Measurements from ENCODE around the gene EMID1. TPM values are rescaled to one million over a fixed set of nuclear protein-coding genes. Genes with fewer than 3 reads are reported as not detected.

The EMID1 gene
- total RNA-seq, 3 donors from 2014 or later = 0.20 to 0.22 TPM; not detected in 1

DNA sequence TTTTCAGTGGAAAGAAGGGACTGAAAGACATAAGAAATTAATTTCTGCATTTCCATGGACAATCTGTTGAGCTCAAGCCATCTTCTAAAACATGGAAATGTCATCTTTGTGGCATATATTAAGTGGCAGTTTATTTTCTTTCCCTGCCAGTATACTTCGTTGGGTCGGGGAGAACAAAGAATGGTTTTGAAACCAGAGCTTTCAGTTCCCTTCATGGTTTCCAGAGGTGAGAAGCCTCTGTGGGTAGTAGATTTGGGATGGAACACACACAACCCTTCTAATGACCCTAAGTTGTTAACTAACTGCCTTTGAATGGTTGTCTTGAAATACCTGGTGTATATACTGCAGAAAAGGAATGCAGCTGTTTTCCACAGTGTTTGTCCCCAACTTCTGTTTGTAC, 83.1 kb downstream of the EMID1 start:
- H3K4me1 Mint-ChIP-seq (ENCODE audit: low read depth) = peaks cover 13% of the 10 kb centered on the region
- no peak for ATAC-seq
- H3K36me3 Mint-ChIP-seq (ENCODE audit: insufficient read depth) = peaks cover 53% of the 10 kb centered on the region
- no peaks in the 10 kb centered on the region for H3K9me3 Mint-ChIP-seq
- no peak overlapping the region for H3K4me3 Mint-ChIP-seq
- DNase-seq = no peak
- H3K27me3 Mint-ChIP-seq (ENCODE audit: low read depth) = no peaks in the 10 kb centered on the region

DNA sequence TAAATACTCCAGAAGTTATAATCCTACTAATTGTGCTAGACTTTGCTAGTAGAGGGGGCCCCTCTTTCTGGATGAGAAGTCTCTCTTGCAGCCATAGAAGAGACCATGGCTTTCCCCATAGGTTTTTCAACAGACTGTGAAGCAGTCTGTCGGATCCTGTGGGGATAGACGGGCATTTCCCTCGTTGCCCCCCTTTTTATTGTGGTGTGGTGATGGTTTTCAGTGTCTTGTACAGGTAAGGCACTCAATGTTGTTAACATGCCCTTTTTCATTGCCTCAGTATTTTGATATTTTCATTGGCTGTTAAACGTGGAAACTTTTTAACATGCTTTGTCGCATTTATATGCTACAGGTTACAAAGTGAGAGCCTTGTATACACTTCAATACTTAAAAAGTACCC, 84.4 kb downstream of the EMID1 start:
- Mint-ChIP-seq H3K4me3 (no peak overlapping the region), H3K27me3 (ENCODE audit: low read depth) (no peaks in the 10 kb centered on the region), H3K4me1 (ENCODE audit: low read depth) (peaks cover 13% of the 10 kb centered on the region), H3K9me3 (no peaks in the 10 kb centered on the region), H3K36me3 (ENCODE audit: insufficient read depth) (peaks cover 49% of the 10 kb centered on the region)
- ATAC-seq = no peak
- DNase-seq = no peak

DNA sequence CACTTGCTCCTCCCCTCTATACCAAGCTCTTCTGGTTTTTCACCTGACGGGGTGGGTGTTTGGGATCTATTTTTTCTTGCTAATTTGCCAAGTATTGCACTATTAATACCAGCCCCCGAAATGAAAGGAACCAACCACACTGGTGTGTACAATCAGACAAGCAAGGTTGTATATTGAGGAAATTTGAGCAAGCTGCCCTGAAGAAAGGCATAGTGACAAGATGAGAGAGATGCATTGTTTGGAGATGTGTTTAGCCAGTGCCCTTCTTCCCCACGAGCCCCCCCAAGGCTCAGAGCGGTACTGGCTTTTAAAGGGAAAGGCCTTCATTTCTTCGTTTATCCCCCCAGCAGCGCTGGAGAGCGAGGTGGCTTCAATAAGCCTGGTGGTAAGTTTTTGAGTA, 85.5 kb downstream of the EMID1 start:
- Mint-ChIP-seq H3K27me3 (ENCODE audit: low read depth) (no peaks in the 10 kb centered on the region), H3K36me3 (ENCODE audit: insufficient read depth) (peaks cover 53% of the 10 kb centered on the region), H3K9me3 (no peaks in the 10 kb centered on the region), H3K4me1 (ENCODE audit: low read depth) (peaks cover 13% of the 10 kb centered on the region), H3K4me3 (no peak overlapping the region)
- peak in 1 of 2 donors; percentile 28 for ATAC-seq
- DNase-seq = no peak

GRCh38 chr22:29292379-29292778, 86.7 kb downstream of the EMID1 start:
- peaks cover 7% of the 10 kb centered on the region for H3K4me1 Mint-ChIP-seq (ENCODE audit: low read depth)

GRCh38 chr22:29298641-29299040, 92.9 kb downstream of the EMID1 start:
- no peak for DNase-seq
- Mint-ChIP-seq H3K4me1 (ENCODE audit: low read depth) (no peaks in the 10 kb centered on the region), H3K9me3 (no peaks in the 10 kb centered on the region), H3K27me3 (ENCODE audit: low read depth) (no peaks in the 10 kb centered on the region), H3K4me3 (no peak overlapping the region), H3K36me3 (ENCODE audit: insufficient read depth) (peaks cover 45% of the 10 kb centered on the region)
- no peak for ATAC-seq

More at GRCh38 chr22:29292379-29292778, 86.7 kb downstream of the EMID1 start:
- Mint-ChIP-seq H3K27me3 (ENCODE audit: low read depth) (no peaks in the 10 kb centered on the region), H3K36me3 (ENCODE audit: insufficient read depth) (peaks cover 51% of the 10 kb centered on the region), H3K4me3 (no peak overlapping the region), H3K9me3 (no peaks in the 10 kb centered on the region)
- DNase-seq (no peak), ATAC-seq (no peak)

GRCh38 chr22:29299136-29299900, 93.6 kb downstream of the EMID1 start:
- no peak for ATAC-seq
- Mint-ChIP-seq H3K27me3 (ENCODE audit: low read depth) (peaks cover 2% of the 10 kb centered on the region), H3K36me3 (ENCODE audit: insufficient read depth) (peaks cover 43% of the 10 kb centered on the region)

GRCh38 chr22:29300467-29300806, 94.7 kb downstream of the EMID1 start:
- peak in 1 of 2 donors; percentile 2 for ATAC-seq
- Mint-ChIP-seq H3K27me3 (ENCODE audit: low read depth) (peaks cover 11% of the 10 kb centered on the region), H3K4me1 (ENCODE audit: low read depth) (no peaks in the 10 kb centered on the region), H3K4me3 (no peak overlapping the region), H3K9me3 (no peaks in the 10 kb centered on the region), H3K36me3 (ENCODE audit: insufficient read depth) (peaks cover 42% of the 10 kb centered on the region)
- DNase-seq = no peak

More at GRCh38 chr22:29299136-29299900, 93.6 kb downstream of the EMID1 start:
- H3K9me3 Mint-ChIP-seq = no peaks in the 10 kb centered on the region
- H3K4me3 Mint-ChIP-seq = no peak overlapping the region
- no peak for DNase-seq
- no peaks in the 10 kb centered on the region for H3K4me1 Mint-ChIP-seq (ENCODE audit: low read depth)

DNA sequence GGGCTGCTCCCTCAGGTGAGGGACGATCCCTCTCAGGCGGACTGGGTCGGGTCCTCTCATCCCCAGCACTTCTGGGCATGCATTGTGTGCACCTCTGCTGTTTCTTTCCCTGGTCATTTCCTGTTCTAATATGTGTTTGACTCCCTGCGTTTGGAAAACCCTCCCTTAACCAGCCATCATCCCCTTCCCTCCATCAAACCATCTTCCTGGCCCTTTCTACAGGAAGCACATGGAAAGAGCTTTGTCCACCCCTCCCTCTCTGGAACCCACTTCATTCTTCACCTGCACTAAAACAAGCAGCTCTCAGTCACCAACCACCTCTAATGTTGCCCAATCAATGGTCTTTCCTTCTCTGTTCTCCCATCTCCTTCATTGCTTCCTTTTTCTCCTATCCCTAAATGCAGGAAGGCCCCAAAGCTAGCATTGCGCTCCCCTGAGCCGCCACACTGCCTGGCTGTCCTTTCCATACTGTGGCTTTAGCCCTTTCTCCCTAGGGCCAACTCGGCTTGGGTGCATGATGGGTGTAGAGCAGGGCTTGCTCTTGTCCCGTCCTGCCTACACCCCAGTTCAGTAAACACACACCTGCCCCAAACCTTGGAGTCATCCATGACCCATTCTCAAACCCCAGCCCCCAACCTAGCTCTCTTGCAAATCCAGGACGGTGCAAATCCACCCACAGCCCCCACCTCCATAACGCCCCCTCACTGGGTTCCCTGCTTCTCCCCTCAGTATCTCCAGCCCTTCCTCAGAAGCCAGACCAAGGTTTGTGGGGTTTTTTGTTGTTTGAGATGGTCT, 95.3 kb downstream of the EMID1 start:
- Mint-ChIP-seq H3K9me3 (no peaks in the 10 kb centered on the region), H3K4me1 (ENCODE audit: low read depth) (peaks cover 2% of the 10 kb centered on the region), H3K27me3 (ENCODE audit: low read depth) (peaks cover 16% of the 10 kb centered on the region), H3K4me3 (no peak overlapping the region), H3K36me3 (ENCODE audit: insufficient read depth) (peaks cover 36% of the 10 kb centered on the region)
- ATAC-seq = peak; percentile 13 to 20
- DNase-seq = no peak

DNA sequence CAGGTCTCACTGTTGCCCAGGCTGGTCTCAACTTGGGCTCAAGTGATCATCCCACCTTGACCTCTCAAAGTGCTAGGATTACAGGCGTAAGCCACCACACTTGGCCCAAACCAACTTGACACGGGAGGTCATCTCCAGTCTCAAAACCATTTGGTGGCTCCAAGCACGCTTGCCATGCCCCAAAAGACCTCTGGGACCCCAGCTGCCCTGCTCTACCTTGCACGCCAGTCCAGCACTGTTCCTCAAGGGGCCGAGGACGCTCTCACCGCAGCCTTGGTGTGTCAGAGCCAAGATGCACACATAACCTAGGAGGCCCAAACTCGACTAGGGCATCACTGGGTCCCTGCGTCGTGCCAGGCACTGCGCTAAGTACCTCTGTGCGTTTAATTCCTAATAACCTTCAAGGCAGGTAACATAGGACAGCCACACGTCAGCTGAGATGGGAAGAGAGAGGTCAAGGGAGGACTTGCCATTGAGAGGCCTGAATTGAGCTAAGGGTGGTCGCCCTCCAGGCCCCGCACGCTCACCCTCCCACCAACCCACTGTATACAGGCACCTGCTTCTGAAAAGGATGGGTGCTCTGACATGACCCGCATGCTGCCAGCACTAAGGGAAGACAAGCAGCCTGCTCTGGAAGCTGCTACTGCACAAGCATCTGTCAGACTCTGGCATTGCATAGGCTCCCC, 96.2 kb downstream of the EMID1 start:
- DNase-seq (no peak), ATAC-seq (peak in 1 of 2 donors; percentile 6)
- Mint-ChIP-seq H3K9me3 (no peaks in the 10 kb centered on the region), H3K36me3 (ENCODE audit: insufficient read depth) (peaks cover 33% of the 10 kb centered on the region), H3K4me3 (no peak overlapping the region), H3K27me3 (ENCODE audit: low read depth) (peaks cover 21% of the 10 kb centered on the region), H3K4me1 (ENCODE audit: low read depth) (peaks cover 2% of the 10 kb centered on the region)

- ATAC-seq (no peak), DNase-seq (no peak)
- H3K9me3 Mint-ChIP-seq = no peaks in the 10 kb centered on the region
- peaks cover 3% of the 10 kb centered on the region for H3K4me1 Mint-ChIP-seq (ENCODE audit: low read depth)
- H3K27me3 Mint-ChIP-seq (ENCODE audit: low read depth) = peaks cover 21% of the 10 kb centered on the region
- H3K36me3 Mint-ChIP-seq (ENCODE audit: insufficient read depth) = peaks cover 29% of the 10 kb centered on the region
- no peak overlapping the region for H3K4me3 Mint-ChIP-seq
Observed at GRCh38 chr22:29302402-29302680, 96.6 kb downstream of the EMID1 start.

- H3K4me3 Mint-ChIP-seq = no peak overlapping the region
- H3K4me1 Mint-ChIP-seq (ENCODE audit: low read depth) = peaks cover 5% of the 10 kb centered on the region
- no peak for DNase-seq
Observed at GRCh38 chr22:29302681-29303465, 97.2 kb downstream of the EMID1 start.

DNA sequence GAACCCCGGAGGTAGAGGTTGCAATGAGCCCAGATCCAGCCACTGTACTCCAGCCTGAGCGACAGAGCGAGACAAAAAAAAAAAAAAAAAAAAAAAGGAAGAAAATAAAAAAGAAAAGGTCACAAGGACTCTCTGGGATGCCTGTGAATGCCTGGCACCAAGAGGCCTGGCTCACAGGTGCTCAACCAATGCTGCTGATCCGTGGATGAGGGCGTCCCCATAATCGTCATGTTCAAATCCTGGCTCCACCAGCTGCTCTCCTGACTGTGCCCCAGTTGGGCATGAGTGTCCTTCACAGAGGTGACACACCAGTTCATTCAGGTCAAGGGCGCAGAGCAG, 100.1 kb downstream of the EMID1 start:
- H3K9me3 Mint-ChIP-seq = no peaks in the 10 kb centered on the region
- H3K4me3 Mint-ChIP-seq = peak overlapping the region; percentile 72
- peaks cover 21% of the 10 kb centered on the region for H3K27me3 Mint-ChIP-seq (ENCODE audit: low read depth)
- H3K4me1 Mint-ChIP-seq (ENCODE audit: low read depth) = peaks cover 14% of the 10 kb centered on the region
- DNase-seq = no peak
- H3K36me3 Mint-ChIP-seq (ENCODE audit: insufficient read depth) = peaks cover 6% of the 10 kb centered on the region
- ATAC-seq = no peak

More at GRCh38 chr22:29302681-29303465, 97.2 kb downstream of the EMID1 start:
- Mint-ChIP-seq H3K36me3 (ENCODE audit: insufficient read depth) (peaks cover 23% of the 10 kb centered on the region), H3K9me3 (no peaks in the 10 kb centered on the region), H3K27me3 (ENCODE audit: low read depth) (peaks cover 21% of the 10 kb centered on the region)
- no peak for ATAC-seq

DNA sequence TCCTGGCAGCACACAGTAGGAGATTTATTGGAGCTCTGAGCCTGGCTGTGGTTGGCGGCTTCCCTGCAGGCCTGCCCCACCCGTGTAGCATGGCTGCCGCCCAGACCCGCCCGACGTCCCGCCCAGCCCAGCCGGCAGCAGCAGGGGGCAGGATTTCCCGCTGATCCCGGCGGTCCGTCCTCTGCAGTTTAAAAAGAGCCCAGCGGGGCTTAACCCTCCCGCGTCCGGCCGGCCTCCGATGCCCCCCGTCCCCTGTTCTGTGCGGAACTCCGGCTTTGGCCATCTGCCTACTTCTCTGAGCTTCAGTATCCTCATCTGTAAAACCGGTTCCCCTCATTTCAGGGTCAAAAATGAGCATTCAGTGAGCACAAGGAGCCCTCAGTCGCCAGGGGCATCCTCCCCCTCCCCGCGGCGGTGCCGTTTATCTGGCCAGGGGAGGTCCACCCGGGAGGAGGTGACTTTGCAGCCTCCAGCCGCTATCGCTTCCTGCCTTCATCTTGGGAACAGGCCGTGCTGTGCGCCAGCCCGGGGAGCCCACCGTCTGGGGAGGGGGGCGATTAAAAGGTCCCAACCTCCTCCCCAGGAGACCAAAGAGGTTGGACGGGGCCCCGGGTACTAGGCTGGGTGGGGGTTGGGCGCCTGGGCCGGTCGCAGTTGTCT, 100.6 kb downstream of the EMID1 start, which contains the start of gene GAS2L1:
GAS2L1 (plus strand) TSS at position 476 of the 660 bp plus-strand sequence. CDS start 1,456 bp downstream, outside the sequence.
- H3K27me3 Mint-ChIP-seq (ENCODE audit: low read depth) = peaks cover 25% of the 10 kb centered on the region
- DNase-seq (no peak), ATAC-seq (peak; percentile 47 to 49)
- H3K4me1 Mint-ChIP-seq (ENCODE audit: low read depth) = peaks cover 14% of the 10 kb centered on the region
- H3K36me3 Mint-ChIP-seq (ENCODE audit: insufficient read depth) = peaks cover 1% of the 10 kb centered on the region
- H3K4me3 Mint-ChIP-seq = peak within 1 kb of the TSS; percentile 76
- no peaks in the 10 kb centered on the region for H3K9me3 Mint-ChIP-seq

Data from activated T-cell treated with anti-CD3 and anti-CD28 coated beads, Interleukin-2, amount 50 U/mL, for 4 hours (primary cell).